HT1080 (cell line): ENCODE measurements around the gene CFAP54. TPM values are rescaled to one million over a fixed set of nuclear protein-coding genes. Genes with fewer than 3 reads are reported as not detected.

ENCODE experiments used
- DNase-seq: peaks from one replicate; pipeline ENCODE4 v3.0.0-alpha.2; 2015; ENCODE audit warnings: low read depth
- total RNA-seq: library from RNA; depleted of rRNA; stranded (reverse); fragments of >200 nt; shearing (Covaris generic); gene quantifications from 2 replicates; pipeline ENCODE4 v1.2.3, GENCODE V29; 2014; rRNA removed

CFAP54 gene
- total RNA-seq, 1 experiment from 2014 or later = 5.3 TPM

DNA sequence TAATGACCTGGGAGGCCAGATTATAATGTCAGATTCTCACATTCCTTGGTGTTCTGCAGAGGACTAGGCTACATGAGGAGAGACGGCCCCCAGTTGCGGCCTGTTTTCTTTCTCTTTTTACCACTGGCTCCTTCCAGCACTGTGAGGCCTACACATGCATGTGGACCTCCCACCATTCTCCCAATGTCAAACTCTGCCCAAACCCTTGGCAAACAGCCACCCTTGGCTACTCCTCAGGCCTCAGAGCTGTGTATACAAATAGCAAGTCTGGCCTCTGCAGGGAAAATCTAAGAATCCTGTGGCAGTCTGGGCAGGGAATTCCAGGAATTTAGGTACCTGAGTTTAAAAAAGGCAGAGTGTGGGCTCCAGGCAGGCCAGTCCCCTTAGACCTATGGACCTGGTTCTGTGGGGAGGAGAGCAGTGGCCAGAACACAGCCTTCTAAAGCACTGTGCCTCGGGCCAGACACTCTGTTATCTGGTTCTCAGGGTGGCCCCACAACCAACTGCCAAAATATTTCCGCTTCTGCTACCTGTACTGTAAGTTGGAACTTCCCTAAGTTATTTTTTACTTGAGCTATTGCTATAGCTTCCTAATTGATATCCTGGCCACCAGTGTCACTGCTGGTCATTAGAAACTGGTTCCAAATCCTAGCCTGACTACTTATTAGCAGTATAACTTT, 397.8 kb downstream of the CFAP54 start:
- DNase-seq = no peak

DNA sequence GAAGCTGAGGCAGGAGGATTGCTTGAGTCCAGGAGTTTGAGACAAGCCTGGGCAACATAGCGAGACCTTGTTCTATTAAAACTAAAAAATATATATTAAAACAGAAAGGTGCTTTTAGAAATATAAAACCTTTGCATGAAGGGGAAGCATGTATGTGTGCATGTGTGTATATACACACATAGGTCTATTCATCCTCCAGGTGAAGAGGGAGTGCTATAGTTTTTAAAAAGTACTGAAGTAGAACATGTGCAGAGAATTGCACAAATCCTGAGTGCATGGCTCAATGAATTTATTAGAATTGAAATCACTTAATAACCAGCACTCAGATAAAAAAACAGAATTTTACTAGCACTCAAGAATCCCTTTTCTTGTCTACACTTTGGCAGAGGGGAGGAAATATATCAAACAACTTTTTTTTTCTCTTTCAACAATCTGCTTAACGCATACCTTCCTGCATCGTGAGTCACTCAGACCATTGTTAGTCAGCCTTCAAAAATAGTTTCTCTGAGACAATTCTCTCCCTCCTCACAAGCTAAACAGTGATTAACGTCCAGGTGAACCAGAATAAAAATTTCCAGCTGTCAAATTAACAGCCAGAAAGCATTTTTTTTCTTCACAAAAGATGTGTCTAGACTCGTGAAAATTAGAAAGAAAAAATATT, 400.0 kb downstream of the CFAP54 start:
- peak; percentile 89 for DNase-seq

DNA sequence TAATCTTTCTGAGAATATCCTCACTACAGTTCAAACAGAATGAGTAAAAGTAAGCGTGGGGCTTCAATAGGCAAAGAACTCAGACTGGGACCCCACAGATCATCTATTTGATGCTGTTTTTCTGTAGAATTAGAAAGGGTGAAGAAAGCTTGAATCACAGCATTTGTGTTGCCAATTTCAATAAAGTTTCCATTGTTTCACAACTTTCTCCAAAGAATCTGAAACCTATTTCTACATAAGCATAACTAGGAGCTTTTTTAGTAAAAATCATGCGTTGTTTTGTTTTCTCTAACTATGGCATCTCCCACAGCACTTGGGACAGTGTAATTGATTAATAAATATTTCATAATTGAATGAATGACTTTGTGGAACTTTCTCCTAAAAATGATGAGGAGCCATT, 401.0 kb downstream of the CFAP54 start:
- no peak for DNase-seq

DNA sequence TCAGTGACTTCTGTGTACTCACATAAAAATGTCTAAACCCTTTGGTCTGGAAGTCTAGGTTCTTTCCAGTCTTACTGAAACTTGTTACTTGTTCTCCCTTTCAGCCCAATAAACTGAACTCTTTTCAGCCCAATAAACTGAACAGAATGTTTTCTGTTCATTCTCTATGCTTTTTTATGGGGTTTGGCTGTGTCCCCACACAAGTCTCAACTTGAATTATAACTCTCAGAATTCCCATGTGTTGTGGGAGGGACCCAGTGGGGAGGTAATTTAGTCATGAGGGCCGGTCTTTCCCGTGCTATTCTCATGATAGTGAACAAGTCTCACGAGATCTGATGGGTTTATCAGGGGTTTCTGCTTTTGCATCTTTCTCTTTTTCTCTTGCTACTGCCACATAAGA, 402.7 kb downstream of the CFAP54 start:
- no peak for DNase-seq

DNA sequence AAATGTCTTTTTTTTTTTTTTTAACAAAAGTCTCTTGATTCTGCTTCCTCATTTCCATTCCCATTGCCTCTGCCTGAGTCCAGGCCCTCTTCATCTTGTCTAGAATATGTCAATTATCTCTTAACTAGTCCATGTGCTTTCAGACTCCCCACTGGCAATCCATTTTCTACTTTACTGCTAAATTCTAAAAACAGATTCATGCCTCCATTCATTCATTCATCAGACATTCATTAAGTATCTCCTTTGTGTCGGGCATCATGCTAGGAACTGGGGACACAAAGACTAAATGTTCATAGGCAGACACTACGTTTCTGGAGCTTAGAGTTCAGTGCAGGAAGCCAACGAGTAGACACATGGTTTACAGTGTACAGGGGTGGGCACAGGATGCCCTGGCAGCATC, 408.0 kb downstream of the CFAP54 start:
- no peak for DNase-seq

DNA sequence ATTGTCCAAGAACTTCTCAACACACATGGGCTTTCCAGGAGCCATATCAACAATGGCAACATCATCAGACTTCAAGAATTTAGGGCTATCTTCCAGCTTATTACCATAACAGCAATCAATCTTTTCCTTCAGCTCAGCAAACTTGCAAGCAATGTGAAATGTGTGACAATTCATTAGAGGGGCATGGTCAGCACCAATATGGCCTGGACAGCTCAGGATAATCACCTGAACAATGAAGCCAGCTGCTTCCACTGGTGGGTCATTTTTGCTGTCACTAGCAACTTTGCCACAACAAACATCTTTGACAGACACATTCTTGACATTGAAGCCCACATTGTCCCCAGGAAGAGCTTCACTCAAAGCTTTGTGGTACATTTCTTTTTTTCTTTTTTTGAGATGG, 411.8 kb downstream of the CFAP54 start:
- DNase-seq = no peak

DNA sequence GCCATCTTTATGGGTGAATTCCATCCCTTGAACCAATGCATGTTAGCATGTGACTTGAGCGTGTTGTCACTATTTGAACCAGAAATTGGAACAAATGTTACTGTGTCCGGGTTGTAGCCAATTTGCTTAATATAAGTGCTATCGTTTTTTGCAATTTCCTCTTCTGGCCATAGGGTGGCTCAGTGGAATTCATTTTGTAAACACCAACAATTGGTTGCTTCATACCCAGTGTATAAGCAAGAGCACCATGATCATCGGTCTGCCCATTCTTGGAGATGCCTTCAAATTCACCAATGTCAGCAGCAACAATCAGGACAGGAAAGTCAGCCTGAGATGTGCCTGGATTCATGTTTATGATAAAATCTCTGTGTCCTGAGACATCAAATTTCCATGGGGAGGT, 412.7 kb downstream of the CFAP54 start:
- DNase-seq = no peak

DNA sequence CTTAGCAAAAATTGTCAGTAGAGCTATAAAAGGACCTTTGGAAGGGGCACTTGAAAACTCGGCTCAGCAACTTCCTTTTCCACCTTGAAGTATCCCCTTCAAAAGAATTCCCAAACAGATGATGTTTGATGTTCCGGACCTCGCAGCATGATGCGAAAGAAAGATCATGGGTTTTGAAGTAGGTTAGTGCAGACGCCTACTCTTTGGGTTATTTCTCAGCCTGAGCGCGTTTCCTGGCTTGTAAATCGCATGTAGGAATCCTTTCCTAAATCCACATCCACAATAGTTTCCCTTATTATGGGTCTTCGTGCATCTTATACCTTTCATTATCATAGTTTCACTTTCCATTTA, 417.1 kb downstream of the CFAP54 start:
- DNase-seq = no peak

DNA sequence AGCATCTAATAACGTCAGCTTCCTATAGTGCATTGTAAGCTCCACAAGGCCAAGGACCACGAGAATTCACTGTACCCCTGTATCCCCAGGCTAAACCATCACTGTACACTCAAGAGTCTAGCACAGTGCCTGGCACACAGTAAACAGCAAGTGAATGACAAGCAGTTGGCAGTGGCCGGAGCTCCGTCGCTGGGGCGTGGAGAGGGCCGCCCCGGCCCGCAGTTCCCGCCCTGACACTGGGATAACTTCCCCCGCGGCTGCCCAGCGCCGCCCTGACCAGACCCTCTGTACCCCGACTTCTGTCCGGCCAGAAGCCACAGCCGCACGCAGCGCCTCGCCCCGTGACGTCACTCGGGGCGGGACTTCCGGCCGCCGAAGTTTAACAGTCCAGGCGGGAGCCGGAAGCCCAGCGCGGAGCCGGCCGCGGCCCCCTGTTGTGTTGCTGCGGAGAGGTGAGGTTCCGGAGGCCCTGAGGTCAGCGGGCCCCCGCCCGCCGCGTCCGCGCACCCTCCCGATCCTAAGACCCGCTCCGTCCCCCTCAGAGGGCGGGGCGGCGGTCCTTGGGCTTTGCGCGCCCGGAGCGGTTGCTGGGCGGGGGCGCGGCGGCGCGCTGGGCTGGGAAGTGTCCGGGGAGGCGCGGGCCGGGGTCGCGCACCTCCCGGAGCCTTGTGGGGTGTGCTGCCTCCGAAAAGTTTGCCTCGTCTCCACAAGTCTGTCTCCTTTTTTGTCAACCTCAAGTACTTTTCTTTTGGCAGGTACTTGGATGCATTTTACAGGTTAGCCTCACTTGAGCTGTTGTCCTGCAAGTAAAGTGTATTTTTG, 417.7 kb downstream of the CFAP54 start, which contains the start of gene NEDD1:
NEDD1 (plus strand) TSS at position 409 of the 822 bp plus-strand sequence. CDS start 2,503 bp downstream, outside the sequence.
- peak; percentile 83 for DNase-seq

DNA sequence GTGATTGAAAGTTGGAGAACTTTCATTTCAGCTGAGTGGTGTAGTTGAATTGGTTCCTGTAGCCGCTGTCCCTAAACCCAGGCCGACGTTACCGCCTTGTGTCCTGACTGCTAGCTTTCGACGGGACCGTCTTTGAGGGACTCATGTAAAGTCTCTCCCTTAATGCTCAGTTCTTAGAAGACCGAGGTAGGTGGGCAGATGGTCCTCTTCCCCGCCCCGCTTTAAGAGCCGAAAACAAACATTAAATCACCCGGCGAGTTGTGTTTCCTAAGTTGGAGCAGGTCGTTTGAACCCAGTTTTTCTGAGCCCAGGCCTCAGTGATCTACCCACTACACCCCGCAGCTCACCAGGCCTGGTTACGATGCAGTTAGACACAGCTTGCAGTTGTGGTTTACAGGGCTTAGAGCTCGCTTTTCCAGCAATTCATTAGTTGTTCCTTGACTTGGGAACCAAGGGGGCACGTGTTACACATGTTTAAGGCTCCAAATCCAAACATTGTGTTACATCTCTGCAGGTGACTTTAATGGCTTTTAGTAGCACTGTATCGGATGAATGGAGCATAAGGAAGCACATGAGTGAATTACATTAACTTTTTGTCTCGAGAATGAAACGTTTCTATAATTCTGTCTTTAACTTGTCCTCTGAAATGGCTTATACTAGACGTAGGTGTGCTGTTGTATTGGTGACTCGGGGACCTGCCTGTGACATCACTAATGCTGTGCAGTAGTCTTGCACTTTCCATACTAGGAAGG, 418.5 kb downstream of the CFAP54 start:
- peak; percentile 31 for DNase-seq

DNA sequence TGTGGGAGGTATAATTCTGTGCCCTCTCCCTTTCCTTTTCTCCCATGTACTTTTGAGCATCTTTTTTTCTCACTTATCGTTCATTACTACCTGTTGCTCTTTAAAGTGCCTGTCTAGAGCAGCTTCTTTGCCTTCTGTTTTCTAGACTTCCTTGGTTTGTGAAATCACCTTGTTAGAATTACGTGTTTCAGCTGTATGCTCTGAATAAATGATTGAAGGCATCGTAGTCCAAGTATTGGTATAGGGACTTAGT, 419.0 kb downstream of the CFAP54 start:
- no peak for DNase-seq

DNA sequence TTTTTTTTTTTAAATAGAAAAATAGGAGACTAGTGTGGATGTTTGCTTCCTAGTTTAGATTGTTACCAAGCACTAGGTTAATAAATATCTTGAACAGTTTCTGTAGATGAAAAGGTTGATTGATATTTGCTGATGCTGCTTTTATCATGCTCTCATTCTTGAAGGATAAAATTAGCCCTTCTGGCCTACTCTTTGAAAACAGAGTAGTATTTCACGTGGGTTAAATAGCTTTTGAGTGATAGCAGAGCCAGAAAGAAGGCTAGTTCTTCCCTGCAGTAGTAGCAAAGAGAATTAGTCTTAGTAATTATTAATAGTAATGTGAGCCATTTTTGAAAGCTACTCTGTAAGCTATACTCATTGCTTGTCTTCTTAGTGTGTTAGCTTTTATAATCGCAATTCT, 422.9 kb downstream of the CFAP54 start:
- no peak for DNase-seq

DNA sequence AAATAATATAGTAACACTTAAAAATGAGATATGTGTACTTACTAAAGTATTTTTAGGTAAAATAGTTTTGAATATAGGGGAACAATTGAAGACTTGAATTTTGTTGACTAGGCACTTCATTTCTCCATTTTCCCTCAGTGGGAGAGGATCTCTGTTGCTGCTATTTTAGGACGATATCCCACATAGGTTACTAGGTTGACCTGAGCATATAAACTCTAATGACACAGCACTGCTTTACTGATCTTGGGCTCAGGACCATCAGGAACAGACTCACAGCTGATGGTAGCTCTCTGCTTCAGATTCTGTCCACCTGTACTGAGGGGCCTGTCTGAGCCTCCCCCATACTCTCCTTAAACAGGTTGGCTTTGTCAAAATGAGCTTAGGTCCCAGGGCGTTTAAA, 423.6 kb downstream of the CFAP54 start:
- DNase-seq = no peak

DNA sequence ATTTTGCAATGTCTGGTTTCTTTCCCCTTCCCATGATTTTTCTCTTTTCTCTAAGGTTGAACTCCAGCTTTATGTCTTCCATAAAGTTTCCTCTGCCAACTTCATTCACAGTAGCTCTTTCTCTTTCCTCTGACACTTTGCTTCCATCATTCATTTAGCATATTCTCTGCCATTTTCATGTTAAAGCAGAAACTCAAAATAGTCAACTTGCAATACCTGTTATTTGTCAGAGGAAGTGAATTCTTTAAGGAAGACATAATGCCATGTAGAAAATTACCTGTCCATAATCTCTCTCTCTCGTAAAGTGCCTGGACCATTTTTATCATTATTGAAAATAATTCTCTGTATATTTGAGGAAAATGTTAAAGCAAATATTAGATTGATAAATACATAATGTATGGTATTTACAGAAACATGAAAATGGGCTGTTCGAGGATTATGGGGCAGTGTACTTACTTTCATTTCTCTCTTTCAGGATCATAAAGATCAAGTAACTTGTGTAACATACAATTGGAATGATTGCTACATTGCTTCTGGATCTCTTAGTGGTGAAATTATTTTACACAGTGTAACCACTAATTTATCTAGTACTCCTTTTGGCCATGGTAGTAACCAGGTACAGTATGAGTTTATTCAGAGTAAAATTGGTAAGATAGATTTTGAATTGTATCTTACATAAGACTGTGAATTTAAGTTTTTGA, 430.3 kb downstream of the CFAP54 start:
- no peak for DNase-seq

Other genes starting within 250 kb of the CFAP54 start
- 53.8 and 57.6 TPM in 2 replicates for gene CDK17, start 89.1 kb upstream of the CFAP54 start, total RNA-seq